Gastrocnemius medialis (tissue), 4 donors: ENCODE data around the gene TMEM108.

ENCODE experiments used
- CTCF ChIP-seq, 5 experiments: fragments of 450-650 bp in 3 of 5; fragments of 200-600 bp in 2 of 5; sonication (generic) in 2 of 5; IDR thresholded peaks in 4 of 5; conservative IDR thresholded peaks in 1 of 5; 1 replicate in 4 of 5; 2 replicates in 1 of 5; pipeline ENCODE4 v1.5.1; 2016 to 2019; ENCODE audit warnings: antibody characterized with exemption in 5 of 5, mild to moderate bottlenecking in 3 of 5, moderate library complexity in 3 of 5
- POLR2A ChIP-seq, 2 donors: fragments of 450-650 bp; IDR thresholded peaks; one replicate each; pipeline ENCODE4 v1.6.1; 2017; ENCODE audit warnings: antibody characterized with exemption in 2 of 2, mild to moderate bottlenecking in 2 of 2, moderate library complexity in 2 of 2

GRCh38 chr3:133369068-133369440, 330.9 kb downstream of the TMEM108 start:
- TF ChIP-seq CTCF (IDR thresholded peaks at IDR 0.05 in 4 of 5, conservative IDR thresholded peaks at IDR 0.05 in 1 of 5) (no peak), POLR2A (IDR thresholded peaks at IDR 0.05) (no peak)
